HG02938 (cell line): ENCODE results near the gene RTBDN.
"Not testable (repeated sequence)": the region's sequence is repeated elsewhere in the genome, so short reads cannot be mapped to it uniquely, and the experiment has no call there.

ENCODE experiments used
- ATAC-seq: cut with Tn5 transposase; IDR thresholded peaks from one replicate; pipeline ENCODE4 v1.9.1; 2021; ENCODE audit warnings: mild to moderate bottlenecking, moderate library complexity; ENCODE audit not compliant: unreplicated experiment

Gene RTBDN

DNA sequence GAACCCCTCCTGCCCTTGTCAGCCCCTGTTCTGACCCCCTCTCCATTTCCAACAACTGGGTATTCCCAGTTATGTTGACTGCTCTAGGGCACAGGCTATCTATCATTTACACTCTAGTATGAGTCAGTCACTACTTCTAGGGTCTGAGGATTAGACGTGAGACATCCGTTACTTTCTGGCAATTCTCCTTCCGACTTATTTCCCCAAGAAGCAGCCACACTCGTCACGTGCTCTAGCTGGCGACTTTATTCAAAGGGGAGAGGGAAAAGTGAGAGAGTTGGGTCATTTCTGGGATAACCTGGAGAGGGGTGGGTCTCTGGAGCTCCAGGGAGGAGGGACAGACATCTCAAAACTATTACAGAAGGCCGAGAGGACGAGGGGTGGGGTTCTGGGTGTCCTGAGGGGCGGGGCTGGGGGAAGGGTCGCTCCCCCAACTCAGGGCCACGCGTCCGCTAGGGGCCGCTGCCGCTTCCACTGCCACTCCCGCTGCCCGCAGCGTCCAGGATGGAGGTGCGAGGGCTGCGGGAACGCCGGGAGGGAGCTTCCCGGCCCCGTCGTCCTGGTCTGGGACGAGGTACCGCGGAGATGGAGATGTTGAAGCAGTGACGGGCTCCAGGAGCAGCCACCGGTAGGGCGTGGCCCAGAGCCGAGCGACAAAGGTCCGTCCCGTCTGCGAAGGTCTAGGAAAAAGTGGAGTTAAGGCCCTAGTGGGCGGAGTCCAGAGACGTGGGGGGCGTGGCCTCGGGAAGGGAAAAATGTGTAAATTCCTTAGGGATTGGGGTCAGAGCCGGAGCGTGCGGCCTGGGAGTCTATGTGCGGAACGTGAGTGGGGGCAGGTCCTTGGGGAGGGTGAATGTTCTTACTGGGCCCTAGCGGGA, 8.9 kb downstream of the RTBDN start:
- no peak for ATAC-seq

DNA sequence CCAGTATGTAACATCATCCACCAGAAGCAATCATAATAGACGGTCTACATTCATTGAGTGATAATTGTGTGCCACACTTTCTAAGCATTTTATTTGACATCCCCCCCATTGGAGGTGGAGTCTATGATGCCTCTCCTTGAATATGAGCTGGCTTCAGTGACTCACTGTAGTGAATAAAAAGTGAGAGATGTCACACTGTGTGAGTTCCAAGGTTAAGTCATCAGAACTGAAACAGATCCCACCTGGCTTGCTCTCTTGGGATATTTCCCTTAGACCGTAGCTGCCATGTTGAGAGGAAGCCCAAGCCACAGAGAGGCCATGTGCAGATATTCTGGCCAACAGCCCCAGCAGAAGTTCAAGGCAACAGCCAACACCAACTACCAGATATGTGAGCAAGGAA, 12.6 kb downstream of the RTBDN start:
- ATAC-seq, result no peak

DNA sequence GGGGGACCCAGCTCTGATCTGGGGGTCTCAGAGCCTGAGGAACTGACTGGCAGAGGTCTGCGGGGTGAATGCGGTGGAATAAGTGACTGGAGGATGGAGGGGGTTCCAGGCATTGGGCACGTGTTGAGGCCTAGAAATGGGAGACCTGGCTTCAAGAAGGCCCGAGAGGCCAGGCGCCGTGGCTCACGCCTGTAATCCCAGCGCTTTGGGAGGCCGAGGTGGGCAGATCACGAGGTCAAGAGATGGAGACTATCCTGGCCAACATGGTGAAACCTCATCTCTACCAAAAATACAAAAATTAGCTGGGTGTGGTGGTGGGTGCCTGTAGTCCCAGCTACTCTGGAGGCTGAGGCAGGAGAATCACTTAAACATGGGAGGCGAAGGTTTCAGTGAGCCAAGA, 16.6 kb downstream of the RTBDN start:
- not testable (repeated sequence) for ATAC-seq

DNA sequence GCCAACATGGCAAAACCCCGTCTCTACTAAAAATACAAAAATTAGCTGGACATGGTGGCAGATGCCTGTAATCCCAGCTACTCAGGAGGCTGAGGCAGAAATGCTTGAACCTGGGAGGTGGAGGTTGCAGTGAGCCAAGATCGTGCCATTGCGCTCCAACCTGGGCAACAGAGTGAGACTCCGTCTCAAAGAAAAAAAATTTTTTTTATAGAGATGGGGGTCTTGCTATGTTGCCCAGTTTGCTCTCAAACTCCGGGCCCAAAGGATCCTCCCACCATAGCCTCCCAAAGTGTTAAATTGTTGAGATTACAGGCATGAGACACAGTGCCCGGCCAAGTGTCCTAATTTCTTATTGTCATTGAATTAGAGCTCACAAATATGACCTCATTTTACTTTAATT, 17.2 kb downstream of the RTBDN start:
- ATAC-seq, result not testable (repeated sequence)

DNA sequence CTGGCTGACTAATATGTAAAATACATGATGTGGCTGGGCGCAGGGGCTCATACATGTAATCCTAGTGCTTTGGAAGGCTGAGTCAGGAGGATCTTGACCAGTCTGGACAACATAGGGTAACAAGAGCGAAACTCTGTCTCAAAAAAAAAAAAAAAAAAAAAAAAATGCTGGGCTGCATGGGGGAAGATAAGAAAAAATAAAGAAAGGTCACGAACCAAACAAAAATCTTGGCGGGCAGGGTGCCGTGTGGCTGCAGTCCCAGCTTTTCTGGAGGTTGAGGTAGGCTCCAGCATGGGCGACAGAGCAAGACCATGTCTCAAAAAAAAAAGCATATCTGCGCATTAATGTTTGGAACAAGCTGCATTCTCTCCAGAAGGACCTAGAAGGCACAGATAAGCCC, 19.3 kb downstream of the RTBDN start:
- no peak for ATAC-seq

DNA sequence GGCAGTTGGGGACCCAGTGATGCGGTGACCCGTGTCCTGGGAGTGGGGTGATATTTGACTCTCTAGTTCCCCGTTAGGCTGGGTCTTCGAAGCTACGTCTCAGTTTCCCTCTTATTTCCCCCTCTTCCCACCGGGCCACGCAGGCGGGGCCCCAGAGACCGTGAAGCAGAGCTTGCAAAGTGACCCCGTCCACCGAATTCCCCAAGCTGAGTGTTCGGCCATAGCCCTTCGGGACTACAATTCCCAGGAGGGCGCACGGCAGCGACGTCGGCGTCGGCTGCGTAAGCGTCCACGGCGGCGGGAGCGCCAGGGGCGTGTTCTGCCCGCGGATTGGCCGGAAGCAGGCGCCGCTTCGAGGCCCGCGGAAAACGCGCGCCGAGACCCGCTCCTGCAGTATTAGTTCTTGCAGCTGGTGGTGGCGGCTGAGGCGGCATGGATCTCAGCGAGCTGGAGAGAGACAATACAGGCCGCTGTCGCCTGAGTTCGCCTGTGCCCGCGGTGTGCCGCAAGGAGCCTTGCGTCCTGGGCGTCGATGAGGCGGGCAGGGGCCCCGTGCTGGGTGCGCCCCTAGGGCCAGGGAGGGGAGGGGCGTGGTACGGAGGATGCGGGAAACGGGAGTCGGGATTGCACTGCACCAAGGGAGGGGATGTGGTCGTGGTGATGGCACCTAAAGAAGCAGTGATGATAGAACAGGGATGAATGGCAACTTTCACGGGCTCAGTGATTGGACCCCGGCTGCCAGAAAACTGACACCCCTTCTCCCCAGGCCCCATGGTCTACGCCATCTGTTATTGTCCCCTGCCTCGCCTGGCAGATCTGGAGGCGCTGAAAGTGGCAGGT, 27.9 kb downstream of the RTBDN start, which contains the start of gene RNASEH2A:
RNASEH2A (plus strand) TSS at position 343 of the 840 bp plus-strand sequence; CDS start at position 433, 90 bp downstream.
- peak; percentile 74 for ATAC-seq

DNA sequence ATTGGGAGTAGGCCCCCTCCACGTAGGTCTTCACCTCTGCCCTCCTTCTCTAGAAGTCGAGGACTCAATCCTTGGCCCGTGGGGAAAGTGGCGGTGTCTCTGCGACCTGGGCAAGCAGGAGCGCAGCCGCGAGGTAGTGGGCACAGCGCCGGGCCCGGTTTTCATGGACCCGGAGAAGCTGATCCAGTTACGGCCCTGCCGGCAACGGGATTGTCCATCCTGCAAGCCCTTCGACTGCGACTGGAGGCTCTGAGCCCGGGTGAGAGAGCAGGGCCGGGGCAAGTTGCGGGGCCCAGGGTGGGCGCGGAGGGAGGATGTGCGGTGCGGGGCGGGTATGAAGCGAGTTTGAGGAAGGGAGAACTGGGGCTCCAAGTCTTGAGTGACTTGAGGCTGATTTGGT, 30.3 kb downstream of the RTBDN start:
- ATAC-seq, result no peak

DNA sequence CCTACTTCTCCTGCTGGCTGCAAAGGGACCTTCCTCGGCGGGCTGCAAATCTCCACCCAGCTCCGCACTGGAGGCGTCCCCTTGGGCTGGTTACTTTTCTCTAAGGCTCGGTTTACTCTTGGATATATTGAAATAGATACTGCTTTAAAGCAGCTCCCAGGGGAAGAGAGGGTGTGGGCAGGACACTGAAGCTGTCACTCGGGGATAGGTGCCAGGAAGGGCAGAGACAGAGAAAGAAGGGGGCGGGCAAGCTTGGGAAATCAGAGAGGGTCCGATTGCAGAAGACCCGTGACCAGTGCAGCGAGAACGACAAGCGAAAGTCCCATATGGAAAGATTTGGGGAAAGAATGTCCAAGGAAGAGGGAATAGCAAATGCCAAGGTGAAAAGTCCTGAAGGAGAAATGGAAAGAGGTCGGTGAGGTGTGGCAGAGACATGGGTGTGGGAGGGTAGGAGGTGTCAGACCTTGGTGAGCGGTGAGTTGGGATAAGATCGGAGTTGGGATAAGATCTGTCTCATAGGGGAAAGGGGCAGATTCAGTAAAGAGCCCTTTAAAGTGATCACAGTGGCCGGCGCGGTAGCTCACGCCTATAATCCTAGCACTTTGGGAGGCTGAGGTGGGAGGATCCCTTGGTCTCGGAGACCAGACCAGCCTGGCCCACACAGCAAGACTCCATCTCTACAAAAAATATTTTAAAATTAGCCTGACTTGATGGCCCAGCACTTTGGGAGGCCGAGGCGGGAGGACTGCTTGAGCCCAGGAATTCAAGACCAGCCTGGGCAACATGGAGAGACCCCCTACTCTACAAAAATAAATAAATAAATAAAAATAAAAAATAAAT, 31.9 kb downstream of the RTBDN start:
- no peak for ATAC-seq

DNA sequence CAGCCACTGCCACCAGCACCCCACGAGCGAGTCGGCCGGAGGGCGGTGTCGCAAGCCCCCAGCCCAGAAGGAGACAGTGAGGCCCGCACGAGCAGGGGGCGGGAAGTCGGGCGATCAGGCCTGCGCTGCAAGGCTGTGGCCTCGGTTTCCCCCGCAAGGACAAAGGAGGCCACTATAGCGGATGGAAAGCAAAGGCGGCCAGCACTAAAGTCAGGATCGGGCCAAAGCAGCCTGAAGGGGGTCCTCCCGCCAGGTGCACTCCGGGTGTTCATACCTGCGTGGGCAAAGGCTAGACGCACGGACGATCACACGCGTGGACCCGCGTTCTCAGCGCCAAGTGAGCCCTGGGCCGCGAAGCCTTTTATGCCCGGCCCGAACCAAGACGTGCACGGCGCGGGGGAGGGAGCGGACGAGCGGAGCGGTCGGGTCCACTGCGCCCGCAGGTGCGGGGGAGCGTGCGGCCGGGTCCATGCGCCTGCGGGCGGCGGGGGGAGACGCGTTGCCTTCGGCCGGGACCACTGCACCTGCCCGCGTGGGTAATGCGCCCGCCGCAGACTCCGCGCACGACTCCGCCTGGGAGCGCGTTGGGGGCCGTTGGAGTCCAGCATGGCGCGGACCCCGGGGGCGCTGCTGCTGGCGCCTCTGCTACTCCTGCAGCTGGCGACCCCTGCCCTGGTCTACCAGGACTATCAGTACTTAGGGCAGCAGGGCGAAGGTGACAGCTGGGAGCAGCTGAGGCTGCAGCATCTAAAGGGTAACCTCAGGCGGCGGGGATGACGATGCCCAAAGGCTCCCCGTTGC, 32.7 kb downstream of the RTBDN start, which contains the start of the genes PRDX2 and THSD8:
PRDX2 (minus strand) TSS at position 335 of the 801 bp plus-strand sequence. CDS start 539 bp downstream, outside the sequence.
THSD8 (plus strand) TSS at position 604 of the 801 bp plus-strand sequence; CDS start at position 607, 3 bp downstream.
- no peak for ATAC-seq

DNA sequence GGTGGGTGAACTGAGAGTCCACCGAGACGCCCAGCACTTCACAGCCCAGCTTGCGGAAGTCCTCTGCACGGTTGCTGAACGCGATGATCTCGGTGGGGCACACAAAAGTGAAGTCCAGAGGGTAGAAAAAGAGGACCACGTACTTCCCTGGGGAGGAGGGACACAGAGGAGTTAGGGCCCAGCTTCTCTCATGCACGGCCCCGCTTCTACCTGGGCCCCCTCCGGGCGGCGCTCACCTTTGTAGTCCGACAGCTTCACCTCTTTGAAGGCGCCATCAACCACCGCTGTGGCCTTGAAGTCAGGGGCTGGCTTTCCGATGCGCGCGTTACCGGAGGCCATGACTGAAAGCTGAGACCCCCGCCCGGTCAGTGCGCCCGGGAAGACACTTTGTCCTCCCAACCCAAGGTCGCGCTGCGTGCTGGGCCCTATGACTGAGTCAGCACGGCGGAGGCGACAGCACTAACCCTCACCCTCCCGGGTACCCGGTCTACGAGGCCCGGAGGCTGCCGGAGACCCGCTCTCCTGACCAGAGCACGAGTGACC, 33.4 kb downstream of the RTBDN start:
- no peak for ATAC-seq

DNA sequence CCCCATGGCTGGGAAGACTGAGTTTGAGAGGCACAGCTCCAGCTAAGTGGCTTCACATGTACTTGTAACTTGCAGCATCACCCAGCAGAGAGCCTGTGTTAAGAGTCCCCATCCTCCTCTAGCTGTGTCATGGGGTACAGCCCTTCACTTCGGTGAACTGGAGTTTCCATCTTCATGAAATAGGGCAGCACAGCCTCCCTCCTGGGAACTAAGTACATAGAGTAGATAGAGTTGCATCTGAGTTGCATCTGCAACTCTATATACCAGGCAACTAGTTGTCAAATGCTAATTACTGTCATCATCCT, 34.0 kb downstream of the RTBDN start:
- ATAC-seq, result no peak

DNA sequence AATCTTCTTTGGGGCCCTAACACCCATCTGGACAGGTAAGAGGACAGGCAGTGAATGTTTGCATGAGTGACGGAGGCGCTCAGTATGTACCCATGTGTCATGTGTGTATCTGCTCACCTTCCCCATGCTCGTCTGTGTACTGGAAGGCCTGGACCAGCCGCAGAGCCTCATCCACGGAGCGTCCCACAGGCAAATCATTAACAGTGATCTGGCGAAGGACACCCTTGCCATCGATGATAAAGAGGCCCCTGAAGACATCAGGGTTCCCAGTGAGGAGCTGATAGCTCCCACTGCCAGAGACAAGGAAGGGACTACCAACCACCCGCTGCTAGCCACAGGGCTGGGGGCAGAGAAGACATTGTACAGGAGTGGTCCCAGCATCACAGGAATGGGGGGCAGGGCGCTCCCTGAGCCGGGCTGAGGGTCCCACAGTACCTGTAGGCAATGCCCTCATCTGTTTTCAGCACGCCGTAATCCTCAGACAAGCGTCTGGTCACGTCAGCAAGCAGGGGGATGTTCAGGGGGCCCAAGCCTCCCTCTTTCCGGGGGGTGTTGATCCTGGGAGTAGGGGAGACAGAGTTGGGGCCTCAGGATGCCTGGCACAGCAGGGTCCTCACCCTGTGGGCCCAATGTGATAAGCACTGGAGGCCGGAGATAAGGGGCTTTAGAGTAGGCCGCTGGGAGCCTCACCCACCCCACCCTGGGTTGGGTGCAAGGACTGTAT, 34.5 kb downstream of the RTBDN start:
- ATAC-seq, result no peak

DNA sequence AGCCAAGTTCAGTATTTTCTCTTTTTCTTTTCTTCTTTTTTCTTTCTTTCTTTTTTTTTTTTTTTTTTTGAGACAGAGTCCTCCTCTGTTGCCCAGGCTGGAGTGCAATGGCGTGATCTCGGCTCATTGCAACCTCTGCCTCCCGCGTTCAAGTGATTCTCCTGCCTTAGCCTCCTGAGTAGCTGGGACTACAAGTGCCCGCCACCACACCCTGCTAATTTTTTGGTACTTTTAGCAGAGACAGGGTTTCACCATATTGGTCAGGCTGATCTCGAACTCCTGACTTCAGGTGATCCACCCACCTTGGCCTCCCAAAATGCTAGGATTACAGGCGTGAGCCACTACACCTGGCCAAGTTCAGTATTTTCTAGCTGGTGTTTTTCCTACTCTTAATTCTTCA, 36.8 kb downstream of the RTBDN start:
- not testable (repeated sequence) for ATAC-seq

DNA sequence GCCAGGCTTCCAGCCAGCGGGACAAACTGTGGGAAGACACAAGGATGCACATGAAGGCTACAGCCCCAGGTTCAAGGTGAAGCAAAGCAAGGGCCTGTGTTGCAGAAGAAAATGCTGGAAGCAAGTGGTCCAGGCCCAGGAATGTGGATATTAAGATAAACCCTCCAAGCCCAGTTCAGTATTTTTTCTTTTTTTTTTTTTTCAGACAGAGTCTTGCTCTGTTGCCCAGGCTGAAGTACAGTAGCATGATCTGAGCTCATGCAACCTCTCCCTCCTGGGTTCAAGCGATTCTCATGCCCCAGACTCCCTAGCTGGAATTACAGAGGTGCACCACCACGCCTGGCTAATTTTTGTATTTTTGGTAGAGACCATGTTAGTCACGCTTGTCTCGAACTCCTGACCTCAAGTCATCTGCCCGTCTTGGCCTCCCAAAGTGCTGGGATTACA, 37.2 kb downstream of the RTBDN start:
- no peak for ATAC-seq

DNA sequence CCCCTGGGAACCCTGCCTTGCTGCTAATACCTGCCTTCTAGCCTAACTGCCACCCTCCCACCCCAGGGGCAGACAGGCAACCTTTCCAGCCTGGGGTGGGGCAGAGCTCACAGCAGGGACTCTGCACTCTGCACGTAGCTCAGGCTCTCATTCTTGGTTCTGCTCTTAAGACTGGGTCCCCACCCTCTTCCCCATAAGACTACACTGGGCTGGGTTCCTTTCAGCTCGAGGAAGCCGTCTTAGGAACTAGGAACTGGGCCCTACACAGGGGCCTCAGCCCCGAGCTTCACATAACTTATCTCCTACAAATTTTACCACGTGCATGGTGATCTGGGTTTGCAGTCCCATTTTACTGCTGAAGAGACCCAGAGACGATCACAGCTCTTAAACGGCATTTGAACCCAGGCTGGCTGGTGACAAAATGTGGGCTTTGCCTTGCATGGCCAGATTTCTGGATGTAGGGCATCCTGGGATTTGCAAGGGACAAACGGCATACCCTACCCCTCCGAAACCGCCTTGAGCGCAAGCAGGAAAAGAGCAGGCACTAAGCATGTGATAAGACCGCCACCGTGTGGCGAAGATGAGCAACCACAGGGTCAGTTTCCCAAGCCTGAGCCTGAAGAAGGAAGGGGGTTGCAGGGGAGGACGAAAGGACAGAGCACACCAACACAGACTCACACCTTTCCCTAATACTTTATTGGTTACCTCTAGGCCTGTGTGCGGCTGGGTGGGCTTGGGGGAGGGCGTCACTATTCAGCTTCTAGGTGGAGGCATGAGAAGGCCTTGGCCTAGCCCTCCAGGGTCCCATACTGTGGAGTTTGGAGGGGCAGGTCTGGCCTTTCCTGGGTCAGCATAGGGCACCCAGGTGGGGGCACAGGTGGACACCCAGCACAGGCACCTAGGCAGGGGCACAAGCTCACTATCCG, 38.0 kb downstream of the RTBDN start:
- no peak for ATAC-seq

DNA sequence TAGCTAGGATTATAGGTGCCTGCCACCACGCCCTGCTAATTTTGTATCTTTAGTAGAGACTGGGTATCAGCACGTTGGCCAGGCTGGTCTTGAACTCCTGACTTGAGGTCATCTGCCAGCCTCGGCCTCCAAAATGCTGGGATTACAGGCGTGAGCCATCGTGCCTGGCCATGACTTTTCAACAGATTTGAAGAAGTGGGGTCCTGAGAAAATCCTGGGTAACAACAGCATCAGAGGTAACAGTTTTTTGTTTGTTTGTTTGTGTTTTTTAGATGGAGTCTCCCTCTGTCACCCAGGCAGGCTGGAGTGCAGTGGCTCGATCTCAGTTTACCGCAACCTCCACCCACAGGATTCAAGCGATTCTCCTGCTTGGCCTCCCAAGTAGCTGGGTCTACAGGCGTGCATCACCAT, 39.4 kb downstream of the RTBDN start:
- ATAC-seq, result no peak

DNA sequence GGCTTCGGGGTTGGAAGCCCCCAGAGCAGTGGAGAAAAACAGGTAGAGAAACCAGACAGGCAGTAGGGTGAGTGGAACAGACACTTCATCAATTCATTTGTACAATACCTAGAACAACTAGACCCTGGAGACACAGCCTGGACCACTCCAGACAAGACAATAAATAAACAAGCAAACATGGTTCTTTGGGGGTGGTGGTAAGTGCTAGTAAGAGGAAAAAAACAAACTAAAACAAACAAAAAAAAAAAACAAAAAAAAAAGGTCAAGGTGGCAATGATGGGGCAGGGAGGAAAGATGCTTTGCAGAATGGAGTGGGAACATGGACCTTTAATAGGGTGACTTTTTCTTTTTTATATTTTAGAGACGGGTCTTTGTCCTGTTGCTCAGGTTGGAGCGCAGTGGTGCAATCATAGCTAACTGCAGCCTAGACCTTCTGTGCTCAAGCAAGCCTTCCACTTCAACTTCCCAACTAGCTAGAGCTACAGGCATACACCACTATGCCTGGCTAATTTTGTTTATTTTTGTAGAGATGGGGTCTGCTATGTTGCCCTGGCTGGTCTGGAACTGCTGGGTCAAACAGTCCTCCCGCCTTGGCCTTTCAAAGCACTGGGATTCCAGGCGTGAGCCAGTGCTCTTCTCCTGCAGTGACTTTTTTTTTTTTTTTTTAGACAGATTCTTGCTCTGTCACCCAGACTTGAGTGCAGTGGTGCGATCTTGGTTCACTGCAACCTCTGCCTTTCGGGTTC, 40.0 kb downstream of the RTBDN start:
- ATAC-seq, result no peak
